ENCODE measurements around the gene COL5A1.

- TF ChIP-seq CTCF (IDR thresholded peaks at IDR 0.05; ENCODE audit: borderline replicate concordance, extremely low read depth, low read length, poor library complexity, severe bottlenecking) = no peak
- TF ChIP-seq EZH2 (IDR thresholded peaks at IDR 0.05; ENCODE audit: borderline replicate concordance, low read depth, low read length, severe bottlenecking) = no peak
These were observed 187.3 kb downstream of the COL5A1 start for GRCh38 chr9:134828892-134829291.

All from DND-41 (cell line).